GM19238 (cell line): ENCODE measurements around the gene APAF1.

ENCODE experiments used
- DNase-seq: peaks from one replicate; pipeline ENCODE4 v3.0.0; 2011; ENCODE audit warnings: low spot score; ENCODE audit not compliant: insufficient read length

Gene APAF1

DNA sequence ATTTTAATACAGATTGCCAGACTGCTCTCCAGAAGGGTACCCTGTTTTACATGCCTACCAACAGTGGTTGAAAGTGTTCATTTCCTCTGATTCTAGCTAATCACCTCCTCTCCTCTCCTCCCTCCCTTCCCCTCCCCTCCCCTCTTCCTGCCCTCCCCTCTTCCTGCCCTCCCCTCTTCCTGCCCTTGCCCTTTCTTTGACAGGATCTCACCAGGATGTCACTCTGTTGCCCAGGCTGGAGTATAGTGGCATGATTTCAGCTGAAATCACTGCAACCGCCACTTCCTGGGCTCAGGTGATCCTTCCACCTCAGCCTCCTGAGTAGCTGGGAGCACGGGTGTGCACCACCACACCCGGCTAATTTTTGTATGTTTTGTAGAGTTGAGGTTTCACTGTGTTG is 24.7 kb downstream of the APAF1 start:
- no peak for DNase-seq

DNA sequence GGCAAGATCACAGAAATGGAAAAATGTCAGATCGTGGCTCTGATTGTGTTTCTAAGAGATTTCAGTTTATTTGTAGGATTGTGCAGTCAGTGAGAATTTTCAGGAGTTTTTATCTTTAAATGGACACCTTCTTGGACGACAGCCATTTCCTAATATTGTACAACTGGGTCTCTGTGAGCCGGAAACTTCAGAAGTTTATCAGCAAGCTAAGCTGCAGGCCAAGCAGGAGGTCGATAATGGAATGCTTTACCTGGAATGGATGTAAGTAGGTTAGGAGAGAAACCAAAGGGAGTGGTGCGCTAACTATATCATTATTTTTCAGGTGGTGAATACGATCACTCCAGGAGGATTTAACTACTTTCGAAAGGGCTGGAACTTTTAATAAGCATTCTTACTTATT is 26.4 kb downstream of the APAF1 start:
- no peak for DNase-seq

GRCh38 chr12:98674841-98675240 is 29.8 kb downstream of the APAF1 start:
- DNase-seq, result no peak

- no peak for DNase-seq
Observed at GRCh38 chr12:98678236-98678945, 33.3 kb downstream of the APAF1 start.

- no peak for DNase-seq
Observed at GRCh38 chr12:98678946-98679610, 34.0 kb downstream of the APAF1 start.

- no peak for DNase-seq
Observed at GRCh38 chr12:98679611-98680005, 34.5 kb downstream of the APAF1 start.

- DNase-seq, result no peak
Observed at GRCh38 chr12:98684199-98684598, 39.1 kb downstream of the APAF1 start.

GRCh38 chr12:98686603-98687002 is 41.5 kb downstream of the APAF1 start:
- no peak for DNase-seq

DNA sequence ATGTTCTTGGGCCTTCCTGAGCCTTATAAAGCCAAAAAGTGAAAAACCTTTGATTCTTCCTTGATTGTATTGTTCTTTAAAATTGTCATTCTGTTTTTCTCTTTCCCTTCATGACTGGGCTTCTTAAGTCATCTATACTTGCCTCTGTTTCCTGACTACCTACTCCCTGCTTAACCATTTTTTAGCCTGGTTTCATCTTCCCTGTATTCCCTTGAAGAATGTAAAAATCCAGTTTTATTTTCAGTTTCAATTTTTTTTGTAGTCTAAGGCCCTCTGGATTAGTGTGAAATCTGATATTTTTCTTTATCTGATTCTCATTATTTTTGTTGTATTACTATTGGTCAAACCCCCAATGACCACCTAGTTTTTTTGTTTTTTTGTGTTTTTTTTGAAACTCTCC is 46.3 kb downstream of the APAF1 start:
- DNase-seq, result no peak

- no peak for DNase-seq
Observed at GRCh38 chr12:98696036-98696646, 51.1 kb downstream of the APAF1 start.

DNA sequence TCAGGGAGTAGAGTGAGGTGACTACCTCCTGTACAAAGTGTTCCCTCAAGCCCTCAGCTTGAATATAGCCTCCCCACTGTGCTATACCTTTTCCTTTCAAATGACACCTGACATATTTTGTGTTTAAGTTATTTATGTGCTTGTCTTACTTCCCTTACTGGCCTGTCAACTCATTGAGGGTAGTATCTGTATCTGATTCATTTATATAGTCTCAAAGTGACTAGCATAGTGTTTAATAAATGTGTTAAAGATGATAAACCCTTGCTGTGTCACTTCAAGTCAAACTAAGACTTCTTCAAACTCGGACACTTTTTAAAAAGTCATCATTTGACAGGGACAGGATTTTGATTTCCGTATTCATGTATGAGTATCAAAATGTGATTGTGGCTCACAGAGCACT is 52.1 kb downstream of the APAF1 start:
- no peak for DNase-seq

GRCh38 chr12:98698603-98699463 is 53.7 kb downstream of the APAF1 start:
- peak; percentile 18 for DNase-seq

DNA sequence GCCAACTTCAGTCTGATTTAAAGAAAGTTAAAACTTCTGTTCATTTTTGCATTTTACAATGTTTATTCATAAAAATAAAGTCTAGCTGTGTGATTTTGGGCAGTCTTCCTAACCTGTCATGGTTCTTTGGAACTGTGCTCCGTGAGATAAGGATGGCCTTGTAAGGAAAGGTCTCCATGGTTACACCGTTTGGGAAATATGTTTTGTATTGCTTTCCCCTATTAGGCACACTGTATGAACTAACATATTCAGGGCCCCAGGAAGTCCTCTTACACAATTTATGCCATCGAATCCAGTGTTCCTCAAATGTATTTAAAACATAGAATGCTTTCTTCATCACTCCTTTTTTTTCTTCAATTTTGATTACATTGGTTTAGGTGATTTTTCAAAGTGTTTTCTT is 54.5 kb downstream of the APAF1 start:
- no peak for DNase-seq

DNA sequence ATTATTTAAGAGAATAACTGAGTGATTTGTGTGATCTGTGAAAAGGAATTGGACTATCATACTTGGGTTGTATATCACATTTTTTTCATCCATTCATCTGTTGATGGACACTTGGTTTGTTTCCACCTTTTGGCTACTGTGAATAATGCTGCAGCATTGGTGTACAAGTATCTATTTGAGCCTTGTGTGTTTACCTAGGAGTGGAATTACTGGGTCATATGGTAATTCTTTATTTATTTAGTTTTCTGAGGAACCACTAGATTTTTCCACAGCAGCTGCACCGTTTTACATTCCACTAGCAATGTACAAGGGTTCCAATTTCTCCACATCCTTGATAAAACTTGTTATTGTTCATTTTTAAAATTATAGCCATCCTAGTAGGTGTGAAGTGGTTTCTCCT is 56.1 kb downstream of the APAF1 start:
- DNase-seq, result no peak

- DNase-seq, result no peak
Observed at GRCh38 chr12:98709022-98709421, 63.9 kb downstream of the APAF1 start.

- DNase-seq, result no peak
Observed at GRCh38 chr12:98714426-98714825, 69.3 kb downstream of the APAF1 start.

- no peak for DNase-seq
Observed at GRCh38 chr12:98719515-98720504, 74.7 kb downstream of the APAF1 start.

- DNase-seq, result no peak
Observed at GRCh38 chr12:98721204-98721702, 76.2 kb downstream of the APAF1 start.

GRCh38 chr12:98724384-98725155 is 79.5 kb downstream of the APAF1 start:
- DNase-seq, result no peak
